IMR-90 (cell line): ENCODE results near the gene KAZN. TPM values are rescaled to one million over a fixed set of nuclear protein-coding genes. Genes with fewer than 3 reads are reported as not detected.

Experiments
- ATAC-seq: fragments of 200-7000 bp; cut with Tn5 transposase; 2 replicates; pipeline ENCODE4 v1.9.1; 2020; ENCODE audit warnings: low read depth, mild to moderate bottlenecking, moderate library complexity
- BruUV-seq: library from RNA; stranded (reverse); fragments of 400-500 nt; replicated peaks from 2 replicates; lab custom pipeline; 2021; lab: Mats Ljungman, UMichigan
- CTCF ChIA-PET: fragments of 300-600 bp; formaldehyde crosslinking; extraction: SDS; loops from one replicate; lab custom pipeline; 2021; ENCODE audit warnings: antibody characterized with exemption; lab: Yijun Ruan, JAX
- POLR2A ChIA-PET: fragments of 300-600 bp; sonication (Branson Sonifier 250); formaldehyde crosslinking; loops from one replicate; lab custom pipeline; 2022; ENCODE audit warnings: antibody characterized with exemption; ENCODE audit not compliant: unreplicated experiment; lab: Charles Lee
- DNase-seq: peaks from one replicate; pipeline ENCODE4 v3.0.0; 2013
- H2AFZ ChIP-seq: replicated peaks from 2 replicates; pipeline ENCODE3; 2013; ENCODE audit warnings: low read length, mild to moderate bottlenecking; ENCODE audit not compliant: poor library complexity
- H2AK5ac ChIP-seq: 2 replicates; pipeline ENCODE4 v1.6.1; 2013; ENCODE audit warnings: low read depth, low read length, inconsistent platforms
- H2AK9ac ChIP-seq: replicated peaks from 2 replicates; pipeline ENCODE3; 2013; ENCODE audit warnings: mild to moderate bottlenecking, low read depth, low read length, moderate library complexity; ENCODE audit not compliant: poor library complexity
- H2BK120ac ChIP-seq: 2 replicates; pipeline ENCODE4 v1.6.1; 2013; ENCODE audit warnings: low read depth, low read length, inconsistent platforms
- H2BK15ac ChIP-seq: 3 replicates; pipeline ENCODE4 v1.6.1; 2013; ENCODE audit warnings: low read depth, low read length, inconsistent platforms
- H2BK20ac ChIP-seq: 2 replicates; pipeline ENCODE4 v1.6.1; 2013; ENCODE audit warnings: low read depth, mild to moderate bottlenecking, inconsistent platforms, low read length, moderate library complexity
- H2BK5ac ChIP-seq: 2 replicates; pipeline ENCODE4 v1.6.1; 2013; ENCODE audit warnings: mild to moderate bottlenecking, low read depth, low read length, inconsistent platforms; ENCODE audit not compliant: poor library complexity, severe bottlenecking
- H3K14ac ChIP-seq: replicated peaks from 2 replicates; pipeline ENCODE4 v1.6.1; 2013; ENCODE audit warnings: low read depth, low read length, inconsistent platforms
- H3K18ac ChIP-seq: 2 replicates; pipeline ENCODE4 v1.6.1; 2013; ENCODE audit warnings: low read depth, low read length, control low read depth
- H3K23ac ChIP-seq: 2 replicates; pipeline ENCODE4 v1.6.1; 2013; ENCODE audit warnings: low read depth, low read length, inconsistent platforms
- H3K27ac ChIP-seq: 2 replicates; pipeline ENCODE4 v1.5.1; 2013; ENCODE audit warnings: mild to moderate bottlenecking, control low read depth, low read length; ENCODE audit not compliant: insufficient read depth
- H3K27me3 ChIP-seq: 2 replicates; pipeline ENCODE4 v1.6.1; 2013; ENCODE audit warnings: low read length; ENCODE audit not compliant: control insufficient read depth, insufficient read depth
- H3K36me3 ChIP-seq: 2 replicates; pipeline ENCODE4 v1.6.1; 2013; ENCODE audit warnings: low read length, mixed read lengths; ENCODE audit not compliant: control insufficient read depth, insufficient read depth
- H3K4ac ChIP-seq: 2 replicates; pipeline ENCODE4 v1.6.1; 2013; ENCODE audit warnings: low read depth, low read length, inconsistent platforms
- H3K4me1 ChIP-seq: 2 replicates; pipeline ENCODE4 v1.6.1; 2013; ENCODE audit warnings: low read length, mixed read lengths; ENCODE audit not compliant: control insufficient read depth, insufficient read depth
- H3K4me2 ChIP-seq: 2 replicates; pipeline ENCODE4 v1.6.1; 2013; ENCODE audit warnings: low read depth, mild to moderate bottlenecking, control low read depth, low read length, moderate library complexity
- H3K4me3 ChIP-seq: 2 replicates; pipeline ENCODE4 v1.5.1; 2013; ENCODE audit warnings: low read depth, mild to moderate bottlenecking, control low read depth, low read length, moderate library complexity; ENCODE audit not compliant: insufficient read depth
- H3K56ac ChIP-seq: 2 replicates; pipeline ENCODE4 v1.6.1; 2013; ENCODE audit warnings: low read length, inconsistent platforms; ENCODE audit not compliant: insufficient read depth; ENCODE audit errors: extremely low read depth
- H3K79me1 ChIP-seq, 2 experiments: 2 replicates each; pipeline ENCODE4 v1.6.1; 2013; ENCODE audit warnings: low read length in 2 of 2, inconsistent platforms in 1 of 2, low read depth in 1 of 2
- H3K9ac ChIP-seq: 2 replicates; pipeline ENCODE4 v1.6.1; 2013; ENCODE audit warnings: low read depth, low read length, control low read depth
- H3K9me1 ChIP-seq: 2 replicates; pipeline ENCODE4 v1.6.1; 2013; ENCODE audit warnings: low read length, inconsistent platforms; ENCODE audit not compliant: insufficient read depth
- H3K9me3 ChIP-seq: 2 replicates; pipeline ENCODE4 v1.6.1; 2013; ENCODE audit warnings: low read length; ENCODE audit not compliant: control insufficient read depth, insufficient read depth
- H4K20me1 ChIP-seq: 2 replicates; pipeline ENCODE4 v1.6.1; 2013; ENCODE audit warnings: low read length, inconsistent platforms; ENCODE audit not compliant: insufficient read depth
- H4K5ac ChIP-seq: 2 replicates; pipeline ENCODE4 v1.6.1; 2013; ENCODE audit warnings: mild to moderate bottlenecking, low read depth, low read length, control low read depth
- H4K8ac ChIP-seq, 2 experiments: 2 replicates each; pipeline ENCODE4 v1.6.1; 2013; ENCODE audit warnings: low read depth in 2 of 2, low read length in 2 of 2, control low read depth in 1 of 2, inconsistent platforms in 1 of 2
- H4K91ac ChIP-seq: 2 replicates; pipeline ENCODE4 v1.6.1; 2013; ENCODE audit warnings: low read depth, low read length, inconsistent platforms; ENCODE audit not compliant: insufficient read depth
- CEBPB ChIP-seq: IDR thresholded peaks from 2 replicates; pipeline ENCODE4 v1.6.1; 2012; ENCODE audit warnings: low read depth, low read length, improper control_type of control experiment
- MAFK ChIP-seq: IDR thresholded peaks from 2 replicates; pipeline ENCODE4 v1.6.1; 2012; ENCODE audit warnings: low read depth, low read length, improper control_type of control experiment
- MXI1 ChIP-seq: IDR thresholded peaks from 2 replicates; pipeline ENCODE4 v1.6.1; 2012; ENCODE audit warnings: low read depth, mild to moderate bottlenecking, low read length, moderate library complexity, borderline replicate concordance
- RAD21 ChIP-seq: IDR thresholded peaks from 2 replicates; pipeline ENCODE4 v1.6.1; 2012; ENCODE audit warnings: low read length, improper control_type of control experiment
- WGBS, 2 experiments: methylation state at CpG; one replicate each; pipeline versions ENCODE4 v1.1.5 to v1.1.7; 2013; ENCODE audit warnings: missing lambda C conversion rate in 2 of 2; ENCODE audit not compliant: insufficient read length in 1 of 2; ENCODE audit errors: extremely low coverage in 2 of 2; 5-methylcytosine and 5-hydroxymethylcytosine counted together
- dilution Hi-C: fragments of 300-500 bp; cut with HindIII; formaldehyde crosslinking; loops from one replicate; pipeline ENCODE4 v1.14.3; 2018; ENCODE audit warnings: low sequenced_read_pairs; ENCODE audit not compliant: unreplicated experiment
- in situ Hi-C: fragments of 300-500 bp; cut with MboI; formaldehyde crosslinking; loops from 3 replicates; pipeline ENCODE4 v1.14.3; 2019; ENCODE audit warnings: low sequenced_read_pairs, inconsistent platforms, mixed read lengths
- intact Hi-C: fragments of 100-400 bp; cut with micrococcal nuclease; formaldehyde crosslinking; loops from 2 replicates; pipeline ENCODE4 v1.10.0; 2022
- polyA plus RNA-seq, 3 experiments: library from polyadenylated mRNA; depleted of rRNA; stranded (reverse); fragments of >200 nt; gene quantifications; 2 replicates each; pipeline ENCODE4 v1.2.3, GENCODE V29; 2012; ENCODE audit warnings: low replicate concordance in 1 of 3
- total RNA-seq: library from RNA; depleted of rRNA; stranded (reverse); fragments of >200 nt; gene quantifications from 2 replicates; pipeline ENCODE4 v1.2.3, GENCODE V29; 2012
- TF ChIP-seq, protein P1 (sequence below): conservative IDR thresholded peaks from 2 replicates; pipeline ENCODE4 v1.5.1; 2012; ENCODE audit warnings: mild to moderate bottlenecking, low read depth, low read length, improper control_type of control experiment

KAZN gene
- total and polyA plus RNA-seq, 2 of the 4 experiments (the other 2 are of a cell fraction), result 5.2 to 10.5 TPM

DNA sequence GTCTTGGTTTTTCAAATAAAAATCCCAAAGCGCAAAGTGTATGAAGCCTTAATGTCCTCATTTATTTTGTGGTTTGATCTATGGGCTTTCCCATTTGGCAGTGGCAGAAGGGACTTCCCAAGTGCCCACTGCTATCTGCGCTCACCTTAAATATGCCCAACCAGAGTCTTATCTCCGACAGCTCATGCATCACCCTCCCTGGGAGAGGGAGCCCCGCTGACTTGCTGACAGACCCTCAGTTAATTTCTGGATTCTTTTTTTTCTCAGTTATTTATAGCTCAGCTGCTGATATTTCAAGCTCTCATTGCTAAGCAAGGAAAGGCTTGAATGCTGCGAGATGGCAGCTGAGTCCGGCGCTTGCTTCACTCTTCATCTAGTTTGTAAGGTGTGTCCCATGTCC lies 19.3 kb downstream of the KAZN start:
- Histone ChIP-seq H3K56ac (no peak overlapping the region), H3K4me2 (no peak overlapping the region), H3K4me1 (no peaks in the 10 kb centered on the region), H4K5ac (no peak overlapping the region), H3K79me1 (no peaks in the 10 kb centered on the region), H2AK9ac (no peak overlapping the region), H4K91ac (no peak overlapping the region), H4K20me1 (no peaks in the 10 kb centered on the region), H3K18ac (no peak overlapping the region), H2BK15ac (no peak overlapping the region), H3K9ac (no peak overlapping the region), H4K8ac (no peak overlapping the region), H3K27me3 (no peaks in the 10 kb centered on the region), H2BK20ac (no peak overlapping the region), H2BK5ac (no peak overlapping the region), H3K4ac (no peak overlapping the region), H3K9me1 (no peaks in the 10 kb centered on the region), H2AK5ac (no peak overlapping the region), H2AFZ (no peak overlapping the region), H3K9me3 (peaks cover 6% of the 10 kb centered on the region; the same call in 1 of the 2 replicates), H2BK120ac (no peak overlapping the region), H3K36me3 (no peaks in the 10 kb centered on the region), H3K14ac (no peak overlapping the region), H3K4me3 (no peak overlapping the region), H3K23ac (no peak overlapping the region), H3K27ac (no peak overlapping the region)
- ATAC-seq (no peak), DNase-seq (no peak)
- CTCF ChIA-PET, result interaction anchor here (0.7 kb wide), 1 partner anchor 1004 kb away, joined by 3 read pairs; no protein-coding TSS in a partner anchor
- BruUV-seq, result no TSS peak
- POLR2A ChIA-PET, result no interaction called here
- dilution Hi-C loops (no loop called here), intact Hi-C loops (no loop called here), in situ Hi-C loops (no loop called here)
- no CpG with 5 or more reads among the region's 7 CpGs for WGBS, 2 experiments
- TF ChIP-seq MAFK (no peak), CEBPB (no peak), MXI1 (no peak), RAD21 (no peak)
- TF ChIP-seq, protein P1, sequence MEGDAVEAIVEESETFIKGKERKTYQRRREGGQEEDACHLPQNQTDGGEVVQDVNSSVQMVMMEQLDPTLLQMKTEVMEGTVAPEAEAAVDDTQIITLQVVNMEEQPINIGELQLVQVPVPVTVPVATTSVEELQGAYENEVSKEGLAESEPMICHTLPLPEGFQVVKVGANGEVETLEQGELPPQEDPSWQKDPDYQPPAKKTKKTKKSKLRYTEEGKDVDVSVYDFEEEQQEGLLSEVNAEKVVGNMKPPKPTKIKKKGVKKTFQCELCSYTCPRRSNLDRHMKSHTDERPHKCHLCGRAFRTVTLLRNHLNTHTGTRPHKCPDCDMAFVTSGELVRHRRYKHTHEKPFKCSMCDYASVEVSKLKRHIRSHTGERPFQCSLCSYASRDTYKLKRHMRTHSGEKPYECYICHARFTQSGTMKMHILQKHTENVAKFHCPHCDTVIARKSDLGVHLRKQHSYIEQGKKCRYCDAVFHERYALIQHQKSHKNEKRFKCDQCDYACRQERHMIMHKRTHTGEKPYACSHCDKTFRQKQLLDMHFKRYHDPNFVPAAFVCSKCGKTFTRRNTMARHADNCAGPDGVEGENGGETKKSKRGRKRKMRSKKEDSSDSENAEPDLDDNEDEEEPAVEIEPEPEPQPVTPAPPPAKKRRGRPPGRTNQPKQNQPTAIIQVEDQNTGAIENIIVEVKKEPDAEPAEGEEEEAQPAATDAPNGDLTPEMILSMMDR, result no peak
